HL-60 (cell line): ENCODE data around the gene SOX2.

Source experiments
- POLR2AphosphoS5 ChIP-seq: IDR thresholded peaks from 2 replicates; pipeline ENCODE4 v1.6.1; 2012; ENCODE audit warnings: low read depth
- REST ChIP-seq: IDR thresholded peaks from 2 replicates; pipeline ENCODE4 v1.6.1; 2012; ENCODE audit warnings: low read depth; ENCODE audit not compliant: insufficient replicate concordance
- TF ChIP-seq, protein P1 (sequence below): IDR thresholded peaks from one replicate; pipeline ENCODE4 v1.5.1; 2011; ENCODE audit warnings: low read length, control low read depth, inconsistent platforms; ENCODE audit not compliant: insufficient read depth

- TF ChIP-seq, protein P1, sequence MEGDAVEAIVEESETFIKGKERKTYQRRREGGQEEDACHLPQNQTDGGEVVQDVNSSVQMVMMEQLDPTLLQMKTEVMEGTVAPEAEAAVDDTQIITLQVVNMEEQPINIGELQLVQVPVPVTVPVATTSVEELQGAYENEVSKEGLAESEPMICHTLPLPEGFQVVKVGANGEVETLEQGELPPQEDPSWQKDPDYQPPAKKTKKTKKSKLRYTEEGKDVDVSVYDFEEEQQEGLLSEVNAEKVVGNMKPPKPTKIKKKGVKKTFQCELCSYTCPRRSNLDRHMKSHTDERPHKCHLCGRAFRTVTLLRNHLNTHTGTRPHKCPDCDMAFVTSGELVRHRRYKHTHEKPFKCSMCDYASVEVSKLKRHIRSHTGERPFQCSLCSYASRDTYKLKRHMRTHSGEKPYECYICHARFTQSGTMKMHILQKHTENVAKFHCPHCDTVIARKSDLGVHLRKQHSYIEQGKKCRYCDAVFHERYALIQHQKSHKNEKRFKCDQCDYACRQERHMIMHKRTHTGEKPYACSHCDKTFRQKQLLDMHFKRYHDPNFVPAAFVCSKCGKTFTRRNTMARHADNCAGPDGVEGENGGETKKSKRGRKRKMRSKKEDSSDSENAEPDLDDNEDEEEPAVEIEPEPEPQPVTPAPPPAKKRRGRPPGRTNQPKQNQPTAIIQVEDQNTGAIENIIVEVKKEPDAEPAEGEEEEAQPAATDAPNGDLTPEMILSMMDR: no peak
- TF ChIP-seq POLR2AphosphoS5: no peak
- no peak for TF ChIP-seq REST
These were observed 46.1 kb downstream of the SOX2 start for GRCh38 chr3:181757694-181758306.
